GM19035 (cell line): ENCODE measurements around the gene GALNT13.

ENCODE experiments used
- ATAC-seq: cut with Tn5 transposase; IDR thresholded peaks from one replicate; pipeline ENCODE4 v1.9.1; 2021; ENCODE audit not compliant: unreplicated experiment

The GALNT13 gene

DNA sequence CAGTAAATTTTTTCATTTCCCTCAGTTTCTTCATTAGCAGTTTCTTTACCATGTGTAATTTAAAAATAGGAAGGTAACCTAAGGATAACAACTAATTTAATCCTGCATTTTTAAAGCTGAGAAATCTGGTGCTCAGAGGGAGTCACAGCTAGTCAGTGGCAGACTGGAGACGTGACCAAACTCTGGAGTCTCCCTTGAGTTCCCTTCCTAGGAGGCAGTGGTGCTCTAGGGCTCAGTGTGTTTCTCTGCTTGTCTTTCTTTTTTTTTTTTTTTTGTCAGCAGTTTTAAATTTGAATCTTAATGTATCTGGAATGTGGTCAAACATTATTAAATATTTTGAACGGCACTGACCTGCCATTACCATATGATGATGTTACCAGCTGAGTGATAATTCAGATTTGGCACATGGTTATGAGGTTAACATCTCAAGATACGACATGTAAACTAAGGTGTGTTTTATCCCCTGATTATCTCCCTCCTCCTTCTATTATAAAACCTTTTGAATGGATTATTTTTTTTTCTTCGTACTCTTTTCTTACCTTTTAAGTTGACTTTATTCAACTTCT is 226.2 kb downstream of the GALNT13 start:
- no peak for ATAC-seq

DNA sequence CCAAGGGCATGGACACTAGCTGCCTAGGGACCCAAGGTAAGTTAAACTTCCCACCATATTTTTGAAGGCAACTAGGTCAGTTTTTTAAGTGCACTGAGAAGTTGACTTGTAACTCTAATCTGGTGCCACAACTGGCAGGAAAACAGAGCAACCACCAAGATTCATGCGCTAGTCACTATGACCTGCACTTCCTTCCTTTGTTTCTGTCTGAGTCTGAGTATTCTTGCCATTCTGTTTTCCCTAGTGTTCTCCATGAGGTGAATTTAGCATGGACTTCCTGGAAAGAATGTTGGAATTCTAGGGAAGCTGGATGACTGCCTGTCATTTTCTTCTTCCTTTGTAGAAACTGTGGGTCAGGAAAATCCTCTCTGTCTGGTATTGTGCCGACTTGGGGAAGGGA is 249.0 kb downstream of the GALNT13 start:
- ATAC-seq = no peak

DNA sequence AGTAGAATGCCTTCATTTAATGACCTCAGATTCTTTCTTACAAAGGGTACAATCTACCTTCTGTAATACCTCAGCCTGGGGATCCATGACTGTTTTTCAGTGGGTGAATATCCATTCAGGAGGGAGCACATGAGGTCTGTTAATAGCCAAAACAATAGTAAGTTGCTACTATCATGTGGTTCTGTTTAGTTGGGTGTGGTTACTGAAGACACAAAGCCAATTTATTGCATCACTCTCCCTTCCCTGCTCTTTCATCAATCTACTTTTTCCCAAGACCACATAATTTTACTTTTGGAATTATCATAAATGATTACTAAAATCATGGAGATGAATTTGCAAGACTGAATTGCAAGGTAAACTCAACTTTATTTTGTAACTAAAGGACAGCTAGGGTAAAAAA is 254.2 kb downstream of the GALNT13 start:
- ATAC-seq = no peak

DNA sequence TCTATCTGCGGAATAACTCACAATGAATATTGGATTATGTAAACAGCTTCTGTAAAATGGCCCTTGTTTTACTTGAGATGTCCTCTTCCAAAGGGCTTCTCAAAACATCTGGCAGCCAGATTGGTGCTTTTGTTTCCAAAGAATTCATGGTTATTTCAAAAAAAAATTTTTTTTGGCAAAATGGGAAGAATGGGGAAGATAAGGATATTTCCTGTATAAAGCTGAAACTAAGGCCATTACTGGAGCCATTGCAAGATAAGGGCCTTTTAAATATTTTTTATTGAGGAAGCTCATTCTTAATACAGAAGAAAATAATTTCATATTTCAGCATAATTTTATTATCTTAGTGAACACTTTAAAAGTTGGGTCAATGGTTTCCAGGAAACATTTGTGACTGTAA is 259.1 kb downstream of the GALNT13 start:
- ATAC-seq = no peak

DNA sequence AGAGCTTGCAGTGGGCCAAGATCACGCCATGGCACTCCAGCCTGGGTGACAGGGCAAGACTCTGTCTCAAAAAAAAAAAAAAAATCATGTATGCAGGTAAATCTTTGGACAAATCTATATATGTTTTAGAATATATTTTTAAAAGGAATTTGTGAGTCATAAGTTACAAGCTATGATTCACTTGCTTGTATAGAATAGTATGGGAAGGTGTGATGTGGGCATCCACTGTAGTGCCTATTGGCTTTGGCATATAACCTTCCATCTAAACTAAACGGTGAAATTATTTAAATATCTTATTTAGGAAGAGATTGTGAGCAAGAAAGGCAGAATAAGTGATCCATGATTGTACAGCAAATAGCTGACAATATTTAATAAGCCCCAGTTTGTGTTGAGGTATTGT is 261.1 kb downstream of the GALNT13 start:
- no peak for ATAC-seq

DNA sequence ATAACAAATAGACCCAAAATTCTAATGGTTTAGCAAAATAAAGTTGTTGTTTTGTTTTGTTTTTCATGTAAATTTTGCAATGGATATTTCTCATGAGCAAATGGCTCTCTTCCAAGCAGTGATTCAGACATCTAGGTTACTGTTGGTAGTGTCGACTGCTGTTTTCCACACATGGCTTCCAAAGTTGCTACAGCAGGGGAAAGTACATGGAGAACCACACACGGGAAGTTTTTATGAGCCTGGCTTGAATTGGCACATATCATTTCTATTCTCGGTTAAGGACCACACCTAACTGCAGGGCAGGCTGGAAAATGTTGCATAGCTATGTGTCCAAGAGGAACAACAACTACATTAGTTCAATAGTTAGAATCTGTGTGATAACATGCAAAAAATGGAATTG is 262.1 kb downstream of the GALNT13 start:
- no peak for ATAC-seq

DNA sequence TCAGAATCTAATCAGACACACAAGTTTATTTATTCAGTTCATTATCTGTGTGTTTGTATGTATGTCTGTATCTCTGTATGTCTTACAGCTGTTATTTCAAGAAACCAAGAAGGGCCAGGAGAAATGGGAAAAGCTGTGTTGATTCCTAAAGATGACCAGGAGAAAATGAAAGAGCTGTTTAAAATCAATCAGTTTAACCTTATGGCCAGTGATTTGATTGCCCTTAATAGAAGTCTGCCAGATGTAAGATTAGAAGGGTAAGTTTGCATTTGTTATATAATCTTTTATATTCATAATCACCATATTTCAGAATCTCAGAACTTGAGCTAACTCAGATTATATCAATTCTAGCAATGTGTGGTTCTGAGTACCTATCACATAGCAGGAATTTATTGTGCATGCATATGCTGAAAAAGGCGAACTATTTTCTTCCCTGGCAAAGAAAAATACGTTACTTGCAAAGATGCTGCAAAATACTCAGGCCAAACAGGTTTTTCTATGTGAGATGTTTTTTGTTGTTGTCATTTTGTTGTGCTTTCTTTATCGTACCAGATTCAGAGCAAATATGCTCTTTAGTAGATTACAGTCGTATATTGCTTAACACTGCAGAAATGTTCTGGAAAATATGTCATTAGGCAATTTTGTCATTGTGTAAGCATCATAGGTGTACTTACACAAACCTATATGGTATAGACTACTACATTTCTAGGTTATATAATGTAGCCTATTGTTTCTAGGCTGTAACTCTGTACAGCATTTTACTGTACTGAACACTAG is 268.7 kb downstream of the GALNT13 start:
- ATAC-seq = no peak

DNA sequence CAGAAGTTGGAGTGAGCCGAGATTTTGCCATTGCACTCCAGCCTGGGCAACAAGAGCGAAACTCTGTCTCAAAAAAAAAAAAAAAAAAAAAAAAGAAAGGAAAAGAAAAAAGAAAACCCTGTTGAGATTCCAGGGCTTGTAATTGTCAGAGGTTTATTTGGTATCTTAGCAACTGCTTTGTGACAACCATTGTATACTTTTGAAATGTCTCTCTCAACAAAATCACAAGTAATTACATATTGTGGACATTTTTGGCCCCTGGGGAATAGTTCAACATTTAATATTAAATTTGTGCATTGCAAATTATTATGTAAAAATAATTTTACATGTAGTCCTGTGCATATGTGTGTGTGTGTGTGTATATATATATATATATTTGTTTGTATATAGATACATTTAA is 270.8 kb downstream of the GALNT13 start:
- no peak for ATAC-seq

DNA sequence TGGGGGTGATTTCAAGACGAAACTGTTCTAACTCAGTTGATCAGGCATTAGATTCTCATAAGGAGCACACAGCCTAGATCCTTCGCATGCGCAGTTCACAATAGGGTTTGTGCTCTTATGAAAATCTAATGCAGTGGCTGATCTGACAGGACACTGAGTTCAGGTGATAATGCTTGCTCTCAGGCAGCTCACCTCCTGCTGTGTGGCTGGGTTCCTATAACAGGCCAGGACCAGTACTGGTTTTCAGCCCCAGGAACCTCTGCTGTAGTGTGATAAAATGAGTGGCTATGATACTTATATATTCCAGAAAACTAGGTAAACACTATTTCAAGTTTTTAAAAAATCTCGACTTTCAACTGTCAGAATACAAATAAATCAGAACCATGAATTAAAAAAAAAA is 271.4 kb downstream of the GALNT13 start:
- no peak for ATAC-seq

DNA sequence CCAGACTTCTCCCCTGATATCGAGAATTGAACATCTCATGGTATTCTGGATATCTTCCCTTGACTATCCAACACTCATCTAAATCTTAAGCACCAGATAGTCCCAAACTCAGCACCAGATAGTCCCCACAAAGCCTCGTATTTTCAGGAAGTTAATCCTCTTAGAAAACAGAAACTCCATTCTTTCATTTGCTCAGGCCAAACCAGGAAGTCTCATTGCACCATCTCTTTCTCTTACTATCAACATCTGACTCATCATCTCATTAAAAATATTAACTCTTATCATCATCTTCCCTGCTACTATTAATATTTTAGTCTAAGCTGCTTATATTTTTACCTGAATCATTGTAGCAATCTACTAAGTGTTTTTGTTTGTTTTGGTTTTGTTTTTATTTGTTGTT is 286.4 kb downstream of the GALNT13 start:
- ATAC-seq = no peak

DNA sequence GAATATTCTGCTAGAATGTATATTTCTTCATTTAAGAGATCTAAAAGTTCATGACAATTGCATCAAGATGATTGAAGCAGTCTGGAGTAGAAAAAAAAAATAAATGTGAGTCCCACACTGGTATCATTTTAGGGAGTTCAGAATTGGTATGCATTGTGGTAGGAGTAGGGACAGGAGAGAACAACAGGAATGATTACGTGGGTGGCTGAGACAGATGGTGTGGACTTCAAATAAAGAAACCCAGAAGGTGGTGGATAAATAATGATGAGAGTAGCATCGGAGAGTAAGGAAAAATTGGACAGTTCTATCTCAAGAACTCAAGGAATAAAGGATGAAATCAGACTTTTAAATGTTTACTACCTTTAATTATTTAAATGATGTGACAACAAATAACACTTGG is 289.6 kb downstream of the GALNT13 start:
- ATAC-seq = no peak

DNA sequence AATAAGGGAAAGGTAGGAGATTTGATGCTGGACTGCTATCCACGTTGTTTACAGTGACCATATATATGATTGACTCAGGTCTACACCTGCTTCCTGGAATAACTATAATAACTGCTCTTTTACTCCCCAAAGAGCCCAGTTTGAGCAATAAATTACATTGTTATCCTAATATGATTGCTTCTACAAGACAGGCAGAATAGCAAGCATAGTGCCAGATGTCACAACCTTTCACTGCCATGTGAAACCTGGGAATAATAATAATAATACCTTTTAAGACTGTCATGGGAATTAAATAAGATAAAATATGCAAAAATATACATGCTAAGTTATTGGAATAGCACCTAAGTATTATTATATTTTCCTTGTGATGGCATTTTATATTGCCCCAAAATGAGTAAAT is 298.7 kb downstream of the GALNT13 start:
- no peak for ATAC-seq

DNA sequence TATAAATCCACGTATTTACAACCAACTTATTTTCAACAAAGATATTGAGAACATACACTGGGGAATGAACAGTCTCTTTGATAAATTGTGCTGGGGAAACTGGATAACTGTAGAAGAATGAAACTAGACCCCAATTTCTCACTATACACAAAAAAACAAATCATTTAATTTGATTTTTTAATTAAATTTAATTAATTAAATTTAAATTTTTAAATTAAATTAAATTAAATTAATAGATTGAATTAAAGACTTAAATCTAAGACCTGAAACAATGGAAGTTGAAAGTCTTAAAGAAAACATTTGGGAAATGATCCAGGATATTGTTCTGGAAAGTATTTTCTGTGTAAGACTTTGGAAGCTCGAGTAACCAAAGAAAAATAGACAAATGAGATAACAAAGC is 301.4 kb downstream of the GALNT13 start:
- no peak for ATAC-seq

DNA sequence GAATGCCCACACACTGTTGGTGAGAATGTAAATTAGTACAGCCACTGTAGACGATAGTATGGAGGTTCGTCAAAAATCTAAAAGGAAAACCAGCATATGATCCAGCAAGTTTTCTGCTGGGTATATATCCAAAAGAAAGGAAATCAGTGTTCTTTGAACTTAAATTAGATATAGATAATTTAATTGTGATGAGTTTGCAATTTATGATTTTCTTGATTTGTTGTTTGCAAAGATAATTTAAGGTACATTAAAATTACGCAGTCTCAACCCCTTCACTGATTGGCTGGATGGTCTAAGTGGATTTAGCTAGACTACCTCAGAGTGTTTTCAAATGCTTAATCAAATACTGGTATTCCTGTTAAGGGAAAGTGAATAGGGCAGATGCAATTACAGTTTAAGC is 302.2 kb downstream of the GALNT13 start:
- no peak for ATAC-seq

DNA sequence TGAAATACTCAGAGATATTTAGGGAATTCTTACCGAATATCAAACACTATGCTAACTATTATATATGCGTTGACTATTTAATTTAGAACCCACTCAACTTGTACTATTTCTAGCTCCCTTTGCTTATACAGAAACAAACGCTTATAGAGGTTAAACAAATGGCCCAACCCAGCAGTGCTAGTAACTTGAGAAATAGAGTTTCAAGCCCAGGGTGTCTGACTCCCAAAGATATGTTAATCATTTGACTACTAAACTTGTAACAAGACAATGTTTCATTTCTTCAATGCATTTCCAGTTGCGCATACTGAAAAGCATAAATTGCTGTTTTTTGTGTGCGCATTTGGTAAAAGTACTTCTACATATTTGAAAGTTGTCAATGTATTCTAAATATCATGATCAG is 310.3 kb downstream of the GALNT13 start:
- ATAC-seq = no peak

DNA sequence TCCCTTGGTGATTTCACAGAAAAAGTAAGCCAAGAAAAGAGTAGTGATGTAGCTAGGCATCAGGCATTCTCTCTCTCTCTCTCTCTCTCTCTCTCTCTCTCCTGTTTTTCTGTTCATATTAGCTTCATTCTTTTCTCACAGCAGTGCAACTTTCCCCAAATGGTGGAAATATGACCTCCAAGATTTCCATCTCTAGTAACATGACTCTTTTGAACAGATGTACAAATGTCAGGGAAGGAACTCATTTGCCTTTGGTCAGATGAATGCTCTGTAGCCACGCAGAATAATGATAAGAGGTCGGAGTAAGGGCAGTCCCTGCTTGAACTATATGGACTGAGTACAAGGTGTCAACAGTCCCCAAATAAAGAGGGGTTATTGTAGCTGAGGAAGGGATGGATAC is 316.2 kb downstream of the GALNT13 start:
- no peak for ATAC-seq

DNA sequence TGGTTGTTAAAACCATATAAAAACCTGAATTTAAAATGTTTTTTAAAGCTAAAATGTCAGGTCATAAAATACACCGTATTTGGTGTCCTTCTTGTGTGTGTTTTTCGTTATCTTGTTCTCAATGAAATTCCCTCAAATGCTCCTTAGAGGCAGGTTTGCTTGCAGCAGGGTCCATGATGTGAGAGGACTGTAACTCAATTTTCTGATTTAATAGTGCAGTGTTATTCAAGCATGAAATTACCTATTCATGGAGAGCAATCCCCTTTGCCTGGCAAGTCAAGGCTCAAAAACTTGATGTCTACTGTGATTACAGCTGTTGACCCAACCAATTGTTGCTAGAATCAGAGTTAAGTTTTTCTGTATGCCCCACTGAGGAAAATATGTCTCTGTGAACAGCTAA is 318.2 kb downstream of the GALNT13 start:
- ATAC-seq = no peak

DNA sequence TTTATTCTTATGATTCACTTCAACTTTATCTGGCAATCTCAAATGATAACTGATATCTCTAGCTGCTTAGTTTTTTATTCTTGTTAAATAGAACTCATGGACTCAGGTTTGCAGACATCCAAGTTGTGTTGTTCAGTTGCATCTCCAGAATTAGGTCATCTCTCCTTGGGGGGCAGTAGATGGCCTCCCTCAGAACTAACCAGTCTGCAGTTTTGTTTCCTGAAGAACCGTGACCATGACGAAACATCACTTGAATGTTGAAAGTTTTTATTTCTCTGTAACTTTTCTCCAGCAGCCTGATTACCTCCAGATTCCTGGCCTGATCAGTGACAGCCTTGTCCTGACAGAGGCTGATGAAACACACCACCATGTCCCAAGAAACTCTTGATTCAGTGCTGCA is 321.5 kb downstream of the GALNT13 start:
- no peak for ATAC-seq

DNA sequence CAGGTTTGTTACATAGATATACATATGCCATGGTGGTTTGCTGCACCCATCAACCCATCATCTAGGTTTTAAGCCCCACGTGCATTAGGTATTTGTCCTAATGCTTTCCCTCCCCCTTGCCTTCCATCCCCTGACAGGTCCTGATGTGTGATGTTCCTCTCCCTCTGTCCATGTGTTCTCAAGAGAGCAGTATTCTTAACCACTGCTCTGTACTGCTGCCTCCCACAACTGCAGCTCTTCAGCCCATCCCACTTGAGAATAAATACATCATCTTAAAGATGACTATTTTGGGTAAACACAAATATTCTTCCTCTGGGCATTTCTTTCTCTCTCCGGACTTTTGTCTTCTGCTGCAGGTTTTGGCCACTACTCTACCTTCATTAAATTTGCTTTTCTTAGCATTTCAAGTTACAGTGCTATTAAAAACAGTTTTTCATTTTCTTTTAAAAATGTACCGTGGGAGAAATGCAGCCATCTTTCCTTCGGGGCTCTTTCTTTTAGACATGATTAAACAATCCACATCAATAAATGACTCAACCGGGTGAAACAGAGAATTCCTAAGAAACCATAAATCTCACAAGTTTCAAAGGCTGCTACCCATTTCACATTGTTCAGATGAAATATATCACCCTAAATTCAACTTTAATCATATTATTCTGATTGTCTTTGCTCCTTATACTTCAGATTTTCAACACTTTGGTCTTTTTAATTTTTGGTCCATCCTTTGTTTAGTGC is 323.4 kb downstream of the GALNT13 start:
- ATAC-seq = no peak

DNA sequence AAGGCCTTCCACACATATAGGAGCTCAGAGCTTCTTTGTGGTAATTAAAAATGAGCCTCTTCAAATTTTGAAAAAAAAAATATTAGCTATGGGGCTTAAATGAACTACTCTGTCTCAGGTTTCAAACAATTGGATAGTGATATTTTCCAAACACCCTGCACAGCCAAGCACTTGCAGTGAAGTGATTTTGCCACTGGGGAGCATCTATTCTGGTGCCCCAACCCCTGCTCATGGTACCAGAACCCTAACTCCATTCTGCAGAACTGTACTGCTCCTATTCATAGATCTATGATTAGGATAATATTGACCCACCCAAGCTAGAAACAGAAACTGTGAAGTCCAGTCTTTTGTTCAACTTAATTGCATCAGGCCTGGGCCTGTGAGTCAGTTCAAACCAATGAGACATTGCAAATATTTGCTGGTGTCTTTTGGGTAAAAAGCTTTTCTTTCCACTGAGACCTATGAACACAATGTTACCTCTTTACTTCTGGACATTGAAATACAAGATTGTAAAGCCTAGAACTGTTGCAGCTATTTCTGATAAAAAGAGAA is 324.0 kb downstream of the GALNT13 start:
- no peak for ATAC-seq

DNA sequence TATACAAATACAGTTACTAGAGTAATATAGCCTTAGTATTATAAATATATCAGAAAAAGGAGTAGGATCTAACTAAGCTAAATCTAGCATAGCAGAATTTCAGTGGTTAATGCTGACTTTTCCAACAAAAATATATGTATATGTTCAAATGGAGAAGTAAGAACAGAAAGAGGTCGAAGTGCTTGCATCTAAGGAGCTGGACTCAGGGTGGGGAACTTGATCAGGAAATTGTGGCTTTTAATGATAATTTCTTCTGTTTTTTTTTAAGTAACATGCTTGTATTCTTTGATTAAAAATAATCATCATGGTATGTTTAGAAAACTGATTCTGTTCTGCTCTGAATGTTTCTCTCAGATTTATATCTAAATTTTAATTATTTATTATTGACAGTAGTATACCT is 327.1 kb downstream of the GALNT13 start:
- ATAC-seq = no peak

DNA sequence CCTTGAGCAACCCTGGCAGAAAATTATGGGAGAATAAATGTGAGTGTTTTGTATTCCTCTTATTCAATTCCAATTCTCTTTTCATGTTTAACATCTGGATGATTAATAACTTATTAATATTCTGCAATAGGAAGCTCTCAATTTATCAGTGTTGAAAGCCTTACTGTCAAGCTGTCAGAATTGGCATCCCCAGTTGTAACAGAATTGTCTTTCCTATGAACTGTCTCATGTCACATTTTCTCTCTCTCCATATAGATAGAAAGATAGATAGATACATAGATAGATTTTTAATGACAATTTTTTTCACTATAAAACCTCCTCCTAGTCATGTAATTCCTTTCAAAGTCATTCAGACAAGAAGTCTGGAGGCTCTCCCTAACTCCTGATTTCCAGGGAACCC is 331.5 kb downstream of the GALNT13 start:
- ATAC-seq = no peak
